ENCODE results near the gene PRR5L. TPM values are rescaled to one million over a fixed set of nuclear protein-coding genes. Genes with fewer than 3 reads are reported as not detected.
A peak's percentile ranks its signal among the peaks of the same experiment; 100 is the strongest.

Gene PRR5L
- total and polyA plus RNA-seq, 9 of the 15 experiments (the other 6 are each of a cell fraction or from before 2014, with no cell fraction given): 0.11 to 0.60 (median 0.36) TPM; not detected in 2

- no peak for TF ChIP-seq ZNF431 (CRISPR knock-in tag; IDR thresholded peaks at IDR 0.05)
These were observed 212.7 kb downstream of the PRR5L start (continued) for GRCh38 chr11:36508743-36509142.

- FAIRE-seq: peak; percentile 69
- TF ChIP-seq PPARD (CRISPR knock-in tag; IDR thresholded peaks at IDR 0.05) (no peak), CCNT2 (IDR thresholded peaks at IDR 0.05; ENCODE audit: borderline replicate concordance, extremely low read depth, insufficient read length, low read depth, low read length) (no peak), POLR2H (tag; IDR thresholded peaks at IDR 0.05; ENCODE audit: low read depth) (0 out of 2 replicates have a peak, but pooled peaks have one; percentile 2), HMBOX1 (IDR thresholded peaks at IDR 0.05) (peak; percentile 22; the same call in 1 of the 2 replicates), MEF2D (tag; conservative IDR thresholded peaks at IDR 0.05; ENCODE audit: low read depth) (peak; percentile 77; the same call in 1 of the 2 replicates), DEAF1 (CRISPR knock-in tag; IDR thresholded peaks at IDR 0.05) (no peak), CTCF (IDR thresholded peaks at IDR 0.05 in 2 of 3, conservative IDR thresholded peaks at IDR 0.05 in 1 of 3; ENCODE audit: insufficient read depth in 2 of 3, low read depth in 1 of 3, low read length in 3 of 3) (no peak), CLOCK (CRISPR knock-in tag; IDR thresholded peaks at IDR 0.05; ENCODE audit: borderline replicate concordance) (no peak), CEBPB (tag; IDR thresholded peaks at IDR 0.05) (no peak), GTF2E2 (tag; IDR thresholded peaks at IDR 0.05) (peak; percentile 76; the same call in 1 of the 2 replicates)
These were observed 213.1 kb downstream of the PRR5L start for GRCh38 chr11:36509201-36509639.

More at GRCh38 chr11:36509201-36509639, 213.1 kb downstream of the PRR5L start:
- H3K27me3 ChIP-seq (ENCODE audit: control insufficient read depth in 2 of 2, insufficient read depth in 2 of 2, low read length in 2 of 2): no peaks in the 10 kb centered on the region
- in situ Hi-C loops (cut with MboI) (no loop called here), intact Hi-C loops (cut with micrococcal nuclease) (loop anchor here (10.0 kb wide), 2 partner anchors 116 to 236 kb away; no protein-coding TSS in a partner anchor)
- ChIA-PET POLR2A (interaction anchor here (0.9 to 1.1 kb wide), 3 partner anchors 9 to 16 kb away, joined by 3 read pairs; no protein-coding TSS in a partner anchor), CTCF (ENCODE audit: low intra/inter-chr PET ratio) (interaction anchor here (0.9 kb wide), 1 partner anchor 113 kb away, joined by 3 read pairs; no protein-coding TSS in a partner anchor)
- peaks cover 0 to 4% of the 10 kb centered on the region in 2 experiments; a peak in 3 of 5 replicates for H3K4me1 ChIP-seq (replicated peaks in 1 of 2; ENCODE audit: control insufficient read depth in 2 of 2, insufficient read depth in 2 of 2, low read length in 2 of 2)
- peak overlapping the region; percentile 95 for H3K4me2 ChIP-seq (ENCODE audit: insufficient read depth, low read length)
- BruUV-seq (replicated peaks): no TSS peak
- H3K9me3 ChIP-seq (replicated peaks; ENCODE audit: control insufficient read depth, insufficient read depth, low read depth, low read length): no peaks in the 10 kb centered on the region; the same call in 1 of the 2 replicates
- peak overlapping the region; percentile 92 for H3K27ac ChIP-seq (ENCODE audit: extremely low read depth, low read depth, low read length)
- H2AFZ ChIP-seq (ENCODE audit: low read depth, low read length): peak overlapping the region; percentile 98
- no peaks in the 10 kb centered on the region for H4K20me1 ChIP-seq (replicated peaks; ENCODE audit: control insufficient read depth, insufficient read depth, low read length)
- peaks cover 8% of the 10 kb centered on the region; the same call in 1 of the 3 replicates for H3K36me3 ChIP-seq (ENCODE audit: control insufficient read depth, insufficient read depth, low read length)
- ATAC-seq (peak; percentile 59), DNase-seq (ENCODE audit: extremely low read depth in 1 of 4, low spot score in 3 of 4) (peak; percentile 20 to 76 (median 43))
- peak overlapping the region; percentile 92 for H3K4me3 ChIP-seq
- WGBS (ENCODE audit: insufficient coverage, low coverage, missing lambda C conversion rate): 1% methylated on average over 14 of the region's 15 CpGs
- no peaks in the 10 kb centered on the region for H3K9me1 ChIP-seq (ENCODE audit: control insufficient read depth, insufficient read depth, low read length)
- H3K9ac ChIP-seq (ENCODE audit: insufficient read depth in 1 of 2, low read depth in 2 of 2, low read length in 2 of 2): peak overlapping the region; percentile 86 to 97
- peaks cover 41% of the 10 kb centered on the region for H3K79me2 ChIP-seq (ENCODE audit: control insufficient read depth, insufficient read depth, low read length)

Measured in K562 (cell line).